Keratinocyte (primary cell): ENCODE results near the gene MRPL49. TPM values are rescaled to one million over a fixed set of nuclear protein-coding genes. Genes with fewer than 3 reads are reported as not detected.
A peak's percentile ranks its signal among the peaks of the same experiment; 100 is the strongest.

ENCODE experiments used
- DNase-seq: peaks from one replicate; pipeline ENCODE4 v3.0.0-alpha.2; 2011; ENCODE audit warnings: low read depth, missing footprints, low spot score
- FAIRE-seq: peaks from 2 replicates; lab custom pipeline; 2011; peaks lifted over from hg19 to GRCh38; lab: Jason Lieb, UNC
- H2AFZ ChIP-seq: 2 replicates; pipeline ENCODE4 v1.6.0; 2012; ENCODE audit warnings: low read length, control low read depth, inconsistent platforms; ENCODE audit not compliant: control insufficient read depth
- H3K27ac ChIP-seq: 2 replicates; pipeline ENCODE4 v1.5.1; 2011; ENCODE audit warnings: low read length; ENCODE audit not compliant: control insufficient read depth, insufficient read depth
- H3K27me3 ChIP-seq: 3 replicates; pipeline ENCODE4 v1.6.0; 2011; ENCODE audit warnings: low read length; ENCODE audit not compliant: control insufficient read depth, insufficient read depth; ENCODE audit errors: extremely low read depth
- H3K36me3 ChIP-seq, 2 experiments: 2 replicates in 1 of 2; 3 replicates in 1 of 2; pipeline ENCODE4 v1.5.1; 2011; ENCODE audit warnings: low read length in 2 of 2, mild to moderate bottlenecking in 1 of 2; ENCODE audit not compliant: control insufficient read depth in 2 of 2, insufficient read depth in 2 of 2; ENCODE audit errors: extremely low read depth in 1 of 2
- H3K4me1 ChIP-seq: 3 replicates; pipeline ENCODE4 v1.5.1; 2011; ENCODE audit warnings: low read length; ENCODE audit not compliant: control insufficient read depth, insufficient read depth; ENCODE audit errors: extremely low read depth
- H3K4me2 ChIP-seq: 3 replicates; pipeline ENCODE4 v1.6.0; 2011; ENCODE audit warnings: low read depth, low read length; ENCODE audit not compliant: control insufficient read depth, insufficient read depth; ENCODE audit errors: extremely low read depth
- H3K4me3 ChIP-seq, 3 experiments: fragments of 200-600 bp in 1 of 3; sonication (generic) in 1 of 3; 2 replicates in 2 of 3; 3 replicates in 1 of 3; pipeline ENCODE4 v1.5.1; 2011 to 2016; ENCODE audit warnings: low read length in 3 of 3, mild to moderate bottlenecking in 3 of 3, control low read depth in 2 of 3, inconsistent platforms in 1 of 3, low read depth in 1 of 3, mixed read lengths in 1 of 3, mixed run types in 1 of 3, moderate library complexity in 1 of 3; ENCODE audit not compliant: control insufficient read depth in 2 of 3, insufficient read depth in 2 of 3; ENCODE audit errors: extremely low read depth in 1 of 3
- H3K79me2 ChIP-seq: 2 replicates; pipeline ENCODE4 v1.6.0; 2012; ENCODE audit warnings: low read length; ENCODE audit not compliant: control insufficient read depth, insufficient read depth
- H3K9ac ChIP-seq: 3 replicates; pipeline ENCODE4 v1.6.0; 2011; ENCODE audit warnings: low read length; ENCODE audit not compliant: control insufficient read depth, insufficient read depth; ENCODE audit errors: extremely low read depth
- H3K9me1 ChIP-seq: 3 replicates; pipeline ENCODE4 v1.6.0; 2011; ENCODE audit warnings: low read length; ENCODE audit not compliant: control insufficient read depth, insufficient read depth; ENCODE audit errors: extremely low read depth
- H3K9me3 ChIP-seq: 2 replicates; pipeline ENCODE4 v1.5.1; 2012; ENCODE audit warnings: low read depth, low read length; ENCODE audit not compliant: control insufficient read depth
- H4K20me1 ChIP-seq: 3 replicates; pipeline ENCODE4 v1.6.0; 2011; ENCODE audit warnings: low read length; ENCODE audit not compliant: control insufficient read depth, insufficient read depth; ENCODE audit errors: extremely low read depth
- CTCF ChIP-seq, 3 experiments: IDR thresholded peaks in 1 of 3; conservative IDR thresholded peaks in 1 of 3; optimal IDR thresholded peaks in 1 of 3; 2 replicates in 2 of 3; 3 replicates in 1 of 3; pipeline versions ENCODE3 to v1.5.1; 2011; ENCODE audit warnings: low read length in 3 of 3, mild to moderate bottlenecking in 3 of 3, moderate library complexity in 2 of 3, control low read depth in 1 of 3, inconsistent platforms in 1 of 3; ENCODE audit not compliant: insufficient read depth in 2 of 3; ENCODE audit errors: extremely low read depth in 1 of 3
- EZH2 ChIP-seq: IDR thresholded peaks from one replicate; pipeline ENCODE4 v1.6.1; 2012; ENCODE audit warnings: inconsistent platforms, mild to moderate bottlenecking, low read length, moderate library complexity
- dilution Hi-C: fragments of 300-500 bp; cut with MboI; formaldehyde crosslinking; loops from one replicate; pipeline ENCODE4 v1.7.0; 2020; ENCODE audit warnings: low sequenced_read_pairs; ENCODE audit not compliant: extremely low pct_ligation_motif_present
- polyA plus RNA-seq, 5 experiments: library from polyadenylated mRNA; depleted of rRNA in 3 of 5; stranded (reverse) in 3 of 5; stranded (forward) in 1 of 5; unstranded in 1 of 5; fragments of >200 nt; gene quantifications; 1 replicate in 1 of 5; 2 replicates in 3 of 5; 3 replicates in 1 of 5; pipeline versions ENCODE4 v1.2.1 to v1.2.3, GENCODE V29; 2011 to 2012; ENCODE audit warnings: missing spikeins in 2 of 5, low read depth in 1 of 5, low replicate concordance in 1 of 5

MRPL49 gene
- polyA plus RNA-seq, 1 donor (not counting 4 experiments of a cell fraction or from before 2014, with no cell fraction given), result 49.6 TPM

- H4K20me1 ChIP-seq, result no peaks in the 10 kb centered on the region
- H3K9me1 ChIP-seq, result peaks cover 2% of the 10 kb centered on the region
- peak; percentile 68 to 85 (median 85) for TF ChIP-seq CTCF (optimal IDR thresholded peaks at IDR 0.05 in 1 of 3, IDR thresholded peaks at IDR 0.05 in 1 of 3, conservative IDR thresholded peaks at IDR 0.05 in 1 of 3; ENCODE audit: extremely low read depth in 1 of 3, insufficient read depth in 2 of 3, low read length in 3 of 3)
- TF ChIP-seq EZH2, result no peak
- peak overlapping the region; percentile 6 for H2AFZ ChIP-seq
- no peaks in the 10 kb centered on the region for H3K9me3 ChIP-seq
- H3K4me2 ChIP-seq, result peak overlapping the region; percentile 91
- dilution Hi-C loops, result no loop called here
- no peak for DNase-seq
- peak overlapping the region; percentile 46 to 81 (median 68) for H3K4me3 ChIP-seq
- FAIRE-seq, result no peak
- peaks cover 32% of the 10 kb centered on the region for H3K4me1 ChIP-seq
- H3K36me3 ChIP-seq, result peaks cover 10% of the 10 kb centered on the region in 2 experiments
- H3K27me3 ChIP-seq, result no peaks in the 10 kb centered on the region
- peak overlapping the region; percentile 67 for H3K9ac ChIP-seq
- peaks cover 18% of the 10 kb centered on the region for H3K79me2 ChIP-seq
- H3K27ac ChIP-seq, result no peak overlapping the region
These were observed 9.4 kb upstream of the MRPL49 start for GRCh38 chr11:65112546-65113360.

- dilution Hi-C loops, result no loop called here
- H3K4me2 ChIP-seq, result peak overlapping the region; percentile 91
- TF ChIP-seq CTCF (optimal IDR thresholded peaks at IDR 0.05 in 1 of 3, IDR thresholded peaks at IDR 0.05 in 1 of 3, conservative IDR thresholded peaks at IDR 0.05 in 1 of 3; ENCODE audit: extremely low read depth in 1 of 3, insufficient read depth in 2 of 3, low read length in 3 of 3), result no peak
- TF ChIP-seq EZH2, result no peak
- peaks cover 10 to 13% of the 10 kb centered on the region in 2 experiments for H3K36me3 ChIP-seq
- no peaks in the 10 kb centered on the region for H4K20me1 ChIP-seq
- peak overlapping the region in 2 of 3 experiments; percentile 46 to 68 for H3K4me3 ChIP-seq
- no peak for DNase-seq
- H3K27ac ChIP-seq, result no peak overlapping the region
- peaks cover 18% of the 10 kb centered on the region for H3K79me2 ChIP-seq
- H3K27me3 ChIP-seq, result no peaks in the 10 kb centered on the region
- H3K4me1 ChIP-seq, result peaks cover 32% of the 10 kb centered on the region
- peaks cover 2% of the 10 kb centered on the region for H3K9me1 ChIP-seq
- H2AFZ ChIP-seq, result no peak overlapping the region
- H3K9me3 ChIP-seq, result no peaks in the 10 kb centered on the region
- H3K9ac ChIP-seq, result no peak overlapping the region
- no peak for FAIRE-seq
These were observed 8.8 kb upstream of the MRPL49 start for GRCh38 chr11:65113361-65113756.
